ENCODE measurements around the gene DGLUCY.

GRCh38 chr14:91273273-91273884, 159.5 kb downstream of the DGLUCY start:
- TF ChIP-seq EZH2 (IDR thresholded peaks at IDR 0.05; ENCODE audit: insufficient read depth, poor library complexity, severe bottlenecking) = no peak
- no peak for TF ChIP-seq EZH2phosphoT487 (IDR thresholded peaks at IDR 0.05; ENCODE audit: insufficient read depth, low read depth)

Data from GM23248 (cell line).